GM19372 (cell line): ENCODE data around the gene FGF2.
"Not testable (repeated sequence)": the region's sequence is repeated elsewhere in the genome, so short reads cannot be mapped to it uniquely, and the experiment has no call there.

Experiments used
- ATAC-seq: cut with Tn5 transposase; IDR thresholded peaks from one replicate; pipeline ENCODE4 v1.9.1; 2021; ENCODE audit warnings: mild to moderate bottlenecking, low read depth, moderate library complexity; ENCODE audit not compliant: unreplicated experiment

The FGF2 gene

GRCh38 chr4:122811781-122812180, 14.8 kb upstream of the FGF2 start:
- ATAC-seq: not testable (repeated sequence)

GRCh38 chr4:122812823-122813222, 13.8 kb upstream of the FGF2 start:
- ATAC-seq: not testable (repeated sequence)

- ATAC-seq: peak; percentile 64
These were observed 12.2 kb upstream of the FGF2 start for GRCh38 chr4:122814426-122814825.

GRCh38 chr4:122815248-122815647, 11.4 kb upstream of the FGF2 start:
- ATAC-seq: no peak

GRCh38 chr4:122816476-122816875, 10.2 kb upstream of the FGF2 start:
- no peak for ATAC-seq

GRCh38 chr4:122819708-122820449, 6.8 kb upstream of the FGF2 start:
- no peak for ATAC-seq

GRCh38 chr4:122821092-122821491, 5.5 kb upstream of the FGF2 start:
- ATAC-seq: no peak

GRCh38 chr4:122822466-122822865, 4.2 kb upstream of the FGF2 start:
- ATAC-seq: no peak

- ATAC-seq: no peak
These were observed 3.2 kb upstream of the FGF2 start for GRCh38 chr4:122823476-122823875.

GRCh38 chr4:122824616-122825015, 2.0 kb upstream of the FGF2 start:
- no peak for ATAC-seq

GRCh38 chr4:122826079-122826527, 528 bp upstream of the FGF2 start:
- ATAC-seq: no peak

GRCh38 chr4:122827258-122827878, 737 bp downstream of the FGF2 start:
- peak; percentile 46 for ATAC-seq

GRCh38 chr4:122827879-122828601, 1.4 kb downstream of the FGF2 start:
- peak; percentile 89 for ATAC-seq

GRCh38 chr4:122830426-122831095, 3.9 kb downstream of the FGF2 start:
- ATAC-seq: no peak

GRCh38 chr4:122831515-122832196, 5.0 kb downstream of the FGF2 start:
- no peak for ATAC-seq

GRCh38 chr4:122832732-122833131, 6.1 kb downstream of the FGF2 start:
- no peak for ATAC-seq

GRCh38 chr4:122833999-122834398, 7.4 kb downstream of the FGF2 start:
- no peak for ATAC-seq

GRCh38 chr4:122836941-122837340, 10.3 kb downstream of the FGF2 start:
- no peak for ATAC-seq

- ATAC-seq: no peak
These were observed 11.4 kb downstream of the FGF2 start for GRCh38 chr4:122838034-122838433.

GRCh38 chr4:122842392-122842791, 15.8 kb downstream of the FGF2 start:
- no peak for ATAC-seq
